ENCODE measurements around the gene CLIC5.

Gene CLIC5

GRCh38 chr6:45959534-45960145 is 56.0 kb downstream of the CLIC5 start:
- H2AFZ ChIP-seq (ENCODE audit: low read length): no peak overlapping the region
- H3K27ac ChIP-seq (ENCODE audit: low read depth, low read length, poor library complexity, severe bottlenecking): no peak overlapping the region
- no peak overlapping the region for H3K4me2 ChIP-seq (ENCODE audit: low read length)
- H4K20me1 ChIP-seq (ENCODE audit: insufficient read depth, low read length): no peaks in the 10 kb centered on the region
- no peaks in the 10 kb centered on the region for H3K9me2 ChIP-seq (ENCODE audit: low read depth, low read length)
- no peaks in the 10 kb centered on the region for H3K36me3 ChIP-seq (ENCODE audit: insufficient read depth, low read length)
- no peaks in the 10 kb centered on the region for H3K4me1 ChIP-seq (ENCODE audit: insufficient read depth, low read length, severe bottlenecking)
- H3K9me3 ChIP-seq (ENCODE audit: low read length): no peaks in the 10 kb centered on the region
- TF ChIP-seq CTCF (IDR thresholded peaks at IDR 0.05; ENCODE audit: low read length): no peak
- TF ChIP-seq EZH2 (IDR thresholded peaks at IDR 0.05; ENCODE audit: borderline replicate concordance, low read length): no peak
- H3K4me3 ChIP-seq (ENCODE audit: low read depth, low read length, poor library complexity, severe bottlenecking): no peak overlapping the region
- no peaks in the 10 kb centered on the region for H3F3A ChIP-seq (ENCODE audit: insufficient read depth, low read length)
- no peaks in the 10 kb centered on the region for H3K27me3 ChIP-seq (ENCODE audit: insufficient read depth, low read length)
- H3K9ac ChIP-seq (ENCODE audit: low read length): no peak overlapping the region
- no peaks in the 10 kb centered on the region for H3K79me2 ChIP-seq (ENCODE audit: insufficient read depth, low read length)

- Histone ChIP-seq H3F3A (ENCODE audit: insufficient read depth, low read length) (no peaks in the 10 kb centered on the region), H3K36me3 (ENCODE audit: insufficient read depth, low read length) (no peaks in the 10 kb centered on the region), H3K4me3 (ENCODE audit: low read depth, low read length, poor library complexity, severe bottlenecking) (no peak overlapping the region), H3K9ac (ENCODE audit: low read length) (no peak overlapping the region), H3K9me2 (ENCODE audit: low read depth, low read length) (no peaks in the 10 kb centered on the region), H3K27ac (ENCODE audit: low read depth, low read length, poor library complexity, severe bottlenecking) (no peak overlapping the region), H3K27me3 (ENCODE audit: insufficient read depth, low read length) (no peaks in the 10 kb centered on the region), H3K4me2 (ENCODE audit: low read length) (no peak overlapping the region), H4K20me1 (ENCODE audit: insufficient read depth, low read length) (no peaks in the 10 kb centered on the region), H3K79me2 (ENCODE audit: insufficient read depth, low read length) (no peaks in the 10 kb centered on the region), H3K4me1 (ENCODE audit: insufficient read depth, low read length, severe bottlenecking) (no peaks in the 10 kb centered on the region), H3K9me3 (ENCODE audit: low read length) (no peaks in the 10 kb centered on the region), H2AFZ (ENCODE audit: low read length) (no peak overlapping the region)
- no peak for TF ChIP-seq CTCF (IDR thresholded peaks at IDR 0.05; ENCODE audit: low read length)
Measured at GRCh38 chr6:45956663-45957062, 59.0 kb downstream of the CLIC5 start.

DNA sequence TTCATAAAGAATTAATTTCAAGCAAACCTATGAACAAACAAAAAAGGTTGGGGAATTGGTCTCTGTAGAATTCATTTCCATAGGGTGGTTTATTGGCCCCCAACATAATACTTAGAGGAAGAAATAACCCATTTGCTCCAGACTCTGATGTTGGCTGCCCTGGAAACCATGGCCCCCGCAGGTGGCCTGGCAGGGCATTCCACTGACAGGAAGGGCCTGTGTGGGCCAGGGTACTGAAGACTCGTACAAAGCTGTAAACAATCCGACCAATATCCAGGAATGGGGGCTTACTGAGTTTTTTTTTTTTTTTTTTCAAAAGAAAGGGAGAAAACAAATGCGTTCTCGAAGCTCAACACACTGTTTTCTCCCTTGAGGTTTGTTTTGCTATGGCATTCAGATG is 59.5 kb downstream of the CLIC5 start:
- no peaks in the 10 kb centered on the region for H4K20me1 ChIP-seq (ENCODE audit: insufficient read depth, low read length)
- no peaks in the 10 kb centered on the region for H3F3A ChIP-seq (ENCODE audit: insufficient read depth, low read length)
- H3K9me2 ChIP-seq (ENCODE audit: low read depth, low read length): no peaks in the 10 kb centered on the region
- H3K79me2 ChIP-seq (ENCODE audit: insufficient read depth, low read length): no peaks in the 10 kb centered on the region
- no peak overlapping the region for H2AFZ ChIP-seq (ENCODE audit: low read length)
- no peaks in the 10 kb centered on the region for H3K36me3 ChIP-seq (ENCODE audit: insufficient read depth, low read length)
- no peak overlapping the region for H3K4me2 ChIP-seq (ENCODE audit: low read length)
- no peak overlapping the region for H3K4me3 ChIP-seq (ENCODE audit: low read depth, low read length, poor library complexity, severe bottlenecking)
- no peak for TF ChIP-seq CTCF (IDR thresholded peaks at IDR 0.05; ENCODE audit: low read length)
- no peak for TF ChIP-seq EZH2 (IDR thresholded peaks at IDR 0.05; ENCODE audit: borderline replicate concordance, low read length)
- no peaks in the 10 kb centered on the region for H3K27me3 ChIP-seq (ENCODE audit: insufficient read depth, low read length)
- H3K4me1 ChIP-seq (ENCODE audit: insufficient read depth, low read length, severe bottlenecking): no peaks in the 10 kb centered on the region
- no peak overlapping the region for H3K27ac ChIP-seq (ENCODE audit: low read depth, low read length, poor library complexity, severe bottlenecking)
- no peak overlapping the region for H3K9ac ChIP-seq (ENCODE audit: low read length)
- no peaks in the 10 kb centered on the region for H3K9me3 ChIP-seq (ENCODE audit: low read length)
